GM10847 (cell line): Measurements from ENCODE around the gene FAM168A.

Source experiments
- POLR2A ChIP-seq: IDR thresholded peaks from 2 replicates; pipeline ENCODE4 v1.6.1; 2011; ENCODE audit not compliant: insufficient read length; ENCODE audit errors: extremely low read depth

FAM168A gene

GRCh38 chr11:73392108-73393010 lies 205.6 kb downstream of the FAM168A start:
- no peak for TF ChIP-seq POLR2A

GRCh38 chr11:73391665-73392064 lies 206.2 kb downstream of the FAM168A start:
- TF ChIP-seq POLR2A = no peak

GRCh38 chr11:73390601-73391565 lies 207.0 kb downstream of the FAM168A start:
- TF ChIP-seq POLR2A = no peak

GRCh38 chr11:73389916-73390315 lies 208.0 kb downstream of the FAM168A start:
- no peak for TF ChIP-seq POLR2A

- no peak for TF ChIP-seq POLR2A
Measured at GRCh38 chr11:73389134-73389525, 208.8 kb downstream of the FAM168A start.

- TF ChIP-seq POLR2A = no peak
Measured at GRCh38 chr11:73388265-73389133, 209.4 kb downstream of the FAM168A start.

GRCh38 chr11:73387594-73388264 lies 210.2 kb downstream of the FAM168A start:
- no peak for TF ChIP-seq POLR2A

- TF ChIP-seq POLR2A = no peak
Measured at GRCh38 chr11:73386546-73386945, 211.4 kb downstream of the FAM168A start.

GRCh38 chr11:73386016-73386415 lies 211.9 kb downstream of the FAM168A start:
- TF ChIP-seq POLR2A = no peak

GRCh38 chr11:73384872-73385689 lies 212.8 kb downstream of the FAM168A start:
- no peak for TF ChIP-seq POLR2A

GRCh38 chr11:73384531-73384871 lies 213.4 kb downstream of the FAM168A start:
- no peak for TF ChIP-seq POLR2A

- TF ChIP-seq POLR2A = no peak
Measured at GRCh38 chr11:73384125-73384441, 213.8 kb downstream of the FAM168A start.

GRCh38 chr11:73383249-73384124 lies 214.4 kb downstream of the FAM168A start:
- TF ChIP-seq POLR2A = no peak
